Endothelial cell of umbilical vein (primary cell): ENCODE measurements around the gene AKR7A3.

Experiments
- CTCF ChIP-seq, 2 donors: IDR thresholded peaks; 1 replicate in 1 of 2; 2 replicates in 1 of 2; pipeline ENCODE4 v1.5.1; 2011; ENCODE audit warnings: low read length in 2 of 2, mild to moderate bottlenecking in 2 of 2, moderate library complexity in 2 of 2, control low read depth in 1 of 2, inconsistent platforms in 1 of 2, low read depth in 1 of 2; ENCODE audit not compliant: insufficient read depth in 1 of 2; ENCODE audit errors: extremely low read depth in 1 of 2
- POLR2A ChIP-seq: IDR thresholded peaks from 2 replicates; pipeline ENCODE4 v1.6.1; 2012; ENCODE audit warnings: low read depth, mild to moderate bottlenecking, control low read depth, low read length

DNA sequence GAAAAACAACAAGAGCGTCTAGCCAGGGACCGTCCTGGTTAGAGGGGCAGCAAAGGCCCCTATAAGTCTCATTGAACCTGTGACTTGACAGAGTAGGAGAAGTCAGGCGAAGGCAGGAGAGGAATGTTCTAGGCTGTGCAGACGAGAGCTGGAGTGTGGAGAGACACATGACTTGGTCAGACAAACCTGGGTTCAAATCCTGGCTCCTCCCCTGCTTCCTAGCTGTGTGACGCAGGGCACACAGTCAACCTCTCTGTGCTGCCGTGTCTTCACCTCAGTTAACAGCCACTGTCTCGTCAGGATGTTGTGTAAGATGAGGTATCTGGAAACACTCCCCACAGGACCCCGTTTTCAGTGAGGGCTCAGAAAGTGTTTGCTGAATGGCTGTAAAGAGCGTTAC, 39.2 kb upstream of the AKR7A3 start:
- no peak for TF ChIP-seq CTCF (IDR thresholded peaks at IDR 0.05; ENCODE audit: extremely low read depth in 1 of 2, insufficient read depth in 1 of 2, low read depth in 1 of 2, low read length in 2 of 2)
- no peak for TF ChIP-seq POLR2A
